Epithelial cell of prostate (primary cell): ENCODE data around the gene ETS1.

ENCODE experiments used
- DNase-seq: peaks from one replicate; pipeline ENCODE4 v3.0.0-alpha.2; 2011; ENCODE audit warnings: low read depth, low spot score
- H3K27ac ChIP-seq: fragments of 450-650 bp; 2 replicates; pipeline ENCODE4 v1.5.1; 2017; ENCODE audit warnings: mild to moderate bottlenecking

Gene ETS1

DNA sequence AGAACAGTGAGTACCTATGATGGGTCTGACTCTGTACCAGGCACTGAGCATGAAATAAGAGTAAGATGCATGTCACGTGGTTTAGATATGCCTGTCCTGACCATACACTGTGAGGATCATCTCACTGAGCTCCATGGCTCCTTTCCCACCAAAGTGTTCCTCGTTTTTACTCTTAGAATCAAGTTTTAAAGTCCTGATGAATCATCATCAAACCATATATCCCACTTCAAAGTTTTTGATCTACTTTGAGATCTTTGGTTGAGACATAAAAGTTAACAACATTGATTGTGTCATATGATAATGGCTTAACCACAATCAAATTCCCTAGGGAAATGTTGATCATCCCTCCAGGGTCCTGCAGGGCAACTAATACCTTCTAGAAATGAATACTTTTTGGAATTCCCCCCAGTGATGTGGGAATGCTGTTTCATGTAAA lies 12.8 kb downstream of the ETS1 start:
- no peak overlapping the region for H3K27ac ChIP-seq
- no peak for DNase-seq

GRCh38 chr11:128573638-128574037 lies 13.7 kb downstream of the ETS1 start:
- no peak for DNase-seq
- H3K27ac ChIP-seq = no peak overlapping the region

DNA sequence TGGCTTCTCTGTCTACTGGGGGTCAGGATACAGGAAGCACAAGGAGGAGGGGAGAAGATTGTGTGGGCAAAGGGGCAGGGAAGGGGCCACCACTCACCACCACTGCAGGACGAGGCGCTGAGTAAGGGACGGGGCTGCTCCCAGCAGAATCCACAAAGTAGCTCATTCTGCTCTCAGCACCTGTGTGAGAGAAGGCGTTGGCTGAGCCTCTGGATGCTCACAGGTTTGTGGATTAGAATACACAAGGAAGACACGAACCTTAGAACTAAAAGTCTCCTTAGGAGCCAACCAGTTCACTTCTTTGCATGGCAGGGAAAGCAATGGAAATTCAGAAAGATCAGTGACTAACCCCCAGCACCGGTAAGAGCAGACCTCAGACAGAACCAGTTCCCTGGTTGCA lies 14.4 kb downstream of the ETS1 start:
- DNase-seq = no peak
- H3K27ac ChIP-seq = no peak overlapping the region

DNA sequence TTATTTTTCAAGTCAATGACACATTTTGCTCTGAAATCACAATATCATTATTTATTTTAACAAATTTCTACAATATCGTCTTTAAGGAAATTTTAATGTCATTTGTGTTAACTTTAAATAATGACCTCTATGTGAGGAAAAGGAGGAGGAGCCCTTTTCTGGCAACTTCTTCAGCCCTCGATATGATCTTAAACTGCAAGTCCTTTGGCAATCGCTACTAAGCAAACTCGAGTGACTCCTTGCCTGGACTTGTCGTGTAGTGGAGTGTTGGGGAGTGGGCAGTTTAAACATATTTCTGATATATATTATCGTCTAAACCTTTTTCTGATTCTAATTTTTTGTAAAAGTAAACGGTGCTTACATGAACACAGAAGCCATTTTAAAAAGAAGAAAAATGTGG lies 16.7 kb downstream of the ETS1 start:
- no peak for DNase-seq
- H3K27ac ChIP-seq = no peak overlapping the region

- H3K27ac ChIP-seq = no peak overlapping the region
- no peak for DNase-seq
These were observed 18.1 kb downstream of the ETS1 start for GRCh38 chr11:128569291-128569690.

GRCh38 chr11:128568166-128568778 lies 19.1 kb downstream of the ETS1 start:
- DNase-seq = no peak
- H3K27ac ChIP-seq = no peak overlapping the region

DNA sequence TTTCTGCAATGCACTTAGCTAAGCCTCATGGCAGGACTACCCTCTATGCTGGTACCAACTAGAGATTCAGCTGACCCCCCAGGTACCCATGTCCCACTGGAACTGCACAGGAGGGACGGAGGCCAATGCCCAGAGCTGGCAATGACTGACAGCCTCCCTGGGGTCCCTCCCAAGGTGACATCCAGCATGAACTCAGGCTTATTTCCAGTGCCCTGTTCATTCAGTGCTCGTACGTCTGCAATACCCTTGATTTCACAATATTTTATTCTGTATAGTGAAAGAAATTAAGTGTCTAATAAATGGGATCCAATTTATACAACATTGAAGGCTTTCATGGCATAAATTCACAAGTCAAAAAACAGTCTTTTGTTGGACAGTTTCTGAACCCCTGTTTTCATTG lies 20.2 kb downstream of the ETS1 start:
- DNase-seq = no peak
- no peak overlapping the region for H3K27ac ChIP-seq

- no peak for DNase-seq
- H3K27ac ChIP-seq = no peak overlapping the region
These were observed 21.5 kb downstream of the ETS1 start for GRCh38 chr11:128565881-128566280.

GRCh38 chr11:128564642-128565245 lies 22.6 kb downstream of the ETS1 start:
- no peak overlapping the region for H3K27ac ChIP-seq
- no peak for DNase-seq

DNA sequence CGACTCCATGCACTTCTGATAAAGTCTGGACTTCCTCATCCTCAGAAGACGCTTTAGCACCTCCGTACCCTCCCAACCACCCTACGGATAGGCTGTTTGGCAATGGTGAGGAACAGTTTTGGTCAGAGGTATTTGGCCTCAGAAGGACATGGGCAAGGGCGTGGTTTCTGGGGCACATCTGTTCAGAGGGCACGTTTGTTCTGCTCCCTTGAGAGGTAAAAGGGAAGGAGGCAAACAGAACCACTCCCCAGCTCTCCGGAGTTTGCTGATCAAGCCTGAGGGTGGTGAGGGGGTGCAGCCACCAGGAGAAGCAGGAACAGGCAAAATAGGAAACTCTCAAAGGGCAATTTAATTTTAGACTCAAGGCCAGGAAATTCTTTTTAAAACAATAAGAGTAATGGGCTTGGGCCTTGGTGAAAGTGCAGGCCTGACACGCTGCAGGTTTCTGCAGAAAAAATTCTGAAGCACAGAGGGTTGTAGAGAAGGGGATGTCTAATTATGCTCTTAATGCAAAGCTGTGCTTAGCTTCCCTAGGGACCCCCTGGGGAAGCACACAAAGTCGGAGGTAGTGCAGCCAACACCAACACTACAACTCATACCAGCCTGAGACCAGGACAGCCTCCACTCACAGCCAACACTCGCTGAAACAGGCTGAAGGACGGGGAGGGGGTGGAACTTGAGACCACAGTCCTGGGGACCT lies 23.3 kb downstream of the ETS1 start:
- no peak for DNase-seq
- H3K27ac ChIP-seq = no peak overlapping the region

- DNase-seq = no peak
- H3K27ac ChIP-seq = no peak overlapping the region
These were observed 24.1 kb downstream of the ETS1 start for GRCh38 chr11:128563308-128563707.

DNA sequence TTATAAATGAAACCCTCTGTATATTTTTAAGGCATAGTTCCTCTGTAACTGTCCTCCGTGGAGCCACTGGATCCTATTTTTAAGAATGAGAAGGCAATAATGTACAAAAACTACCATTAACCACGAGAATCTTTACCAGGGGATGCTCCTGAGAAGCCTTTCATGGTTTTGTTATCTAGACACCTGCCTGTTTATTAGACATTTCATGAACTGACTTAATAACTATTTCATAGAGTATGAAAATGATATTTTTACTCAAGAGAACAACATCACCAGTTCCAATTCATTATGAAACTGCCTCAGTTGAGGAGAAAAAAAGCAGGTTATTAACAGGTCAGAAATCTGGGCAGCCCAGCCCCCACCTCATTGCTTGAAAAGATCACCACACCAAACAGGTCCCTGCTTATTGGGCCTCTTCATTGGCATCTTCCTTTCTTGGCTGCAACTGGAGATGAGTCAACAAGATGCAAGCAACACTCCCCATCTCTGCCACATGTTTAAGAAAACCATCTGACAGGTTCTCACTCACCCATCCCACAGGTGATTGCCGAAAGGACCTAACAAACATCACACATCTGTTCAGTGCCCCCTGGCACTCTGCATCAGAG lies 27.8 kb downstream of the ETS1 start:
- H3K27ac ChIP-seq = no peak overlapping the region
- DNase-seq = no peak

- DNase-seq = no peak
- H3K27ac ChIP-seq = no peak overlapping the region
These were observed 31.8 kb downstream of the ETS1 start for GRCh38 chr11:128555606-128556005.

DNA sequence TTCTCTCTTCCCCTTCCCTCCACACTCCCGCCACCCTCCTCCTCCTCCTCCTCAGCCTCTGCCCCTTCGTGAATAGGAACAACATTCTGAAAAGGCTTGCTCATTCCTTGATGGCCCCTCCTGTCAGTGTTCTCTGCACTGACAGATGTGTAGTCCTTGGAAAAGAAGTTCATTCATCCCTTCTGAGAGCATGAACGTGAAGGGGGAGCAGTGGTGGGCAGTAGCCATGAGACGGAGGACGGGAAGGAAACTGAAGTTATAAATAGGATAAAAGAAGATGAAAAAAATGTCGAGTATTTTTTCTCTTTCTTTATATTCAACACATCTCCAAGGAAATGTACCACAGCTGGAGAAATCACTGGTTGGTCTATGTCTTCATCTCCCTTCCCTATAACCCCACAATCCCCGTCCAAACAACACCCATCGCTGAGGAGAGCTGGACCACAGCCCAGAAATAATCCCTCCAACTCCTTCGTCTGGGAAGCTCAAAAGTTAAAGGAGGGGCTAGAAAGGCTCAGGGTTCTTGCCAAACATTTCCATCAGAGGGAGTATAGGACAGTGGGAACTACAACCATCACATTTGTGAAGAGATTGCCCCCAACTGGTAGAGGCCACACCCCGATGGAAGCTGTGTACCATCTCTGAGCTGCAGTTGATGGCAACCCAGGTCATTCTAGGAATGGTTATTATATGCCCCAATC lies 33.5 kb downstream of the ETS1 start:
- H3K27ac ChIP-seq = no peak overlapping the region
- DNase-seq = no peak

DNA sequence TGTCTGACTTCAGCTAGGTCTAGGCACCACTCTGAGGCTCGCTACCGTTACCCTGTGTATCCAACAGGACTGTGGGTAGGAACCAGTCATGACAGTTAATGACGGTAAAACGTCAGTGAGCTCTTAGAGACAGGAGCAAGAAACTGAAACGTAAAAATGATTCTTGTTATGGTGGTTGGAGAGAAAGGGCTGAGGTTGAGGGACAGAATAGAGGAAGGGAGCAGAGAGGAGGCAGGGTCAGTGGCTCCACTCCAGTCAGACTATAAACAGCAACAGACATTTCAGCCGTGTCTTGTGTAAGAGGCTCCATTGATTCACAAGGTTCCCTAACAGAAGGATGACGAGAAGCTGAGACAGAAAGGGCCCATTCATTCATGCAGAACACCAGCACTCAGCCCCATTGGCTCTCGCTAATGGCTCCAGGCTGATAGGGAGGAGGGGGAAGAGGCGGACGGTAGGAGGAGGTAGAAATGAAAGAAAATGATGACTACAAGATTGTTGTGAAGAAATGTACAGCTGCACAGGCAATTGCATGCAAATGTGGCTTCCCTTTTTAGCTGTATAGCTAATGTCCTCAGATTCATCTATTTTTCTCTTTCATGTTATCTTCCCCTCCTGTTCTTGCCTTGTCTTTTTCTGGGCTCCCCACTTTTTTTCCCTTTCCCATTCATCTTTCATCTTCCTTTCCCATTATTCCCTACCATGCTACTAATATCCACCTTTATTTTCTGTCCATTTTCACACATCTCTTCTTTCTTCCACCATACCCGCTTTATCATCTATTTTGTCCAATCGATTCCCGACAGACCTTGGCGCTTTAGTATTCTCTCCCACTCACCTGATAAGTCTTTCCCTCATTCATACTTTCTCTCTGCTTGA lies 34.3 kb downstream of the ETS1 start:
- DNase-seq = peak; percentile 22
- peak overlapping the region; percentile 19 for H3K27ac ChIP-seq

GRCh38 chr11:128551611-128552335 lies 35.6 kb downstream of the ETS1 start:
- no peak overlapping the region for H3K27ac ChIP-seq
- no peak for DNase-seq

GRCh38 chr11:128551058-128551457 lies 36.3 kb downstream of the ETS1 start:
- DNase-seq = no peak
- H3K27ac ChIP-seq = no peak overlapping the region

DNA sequence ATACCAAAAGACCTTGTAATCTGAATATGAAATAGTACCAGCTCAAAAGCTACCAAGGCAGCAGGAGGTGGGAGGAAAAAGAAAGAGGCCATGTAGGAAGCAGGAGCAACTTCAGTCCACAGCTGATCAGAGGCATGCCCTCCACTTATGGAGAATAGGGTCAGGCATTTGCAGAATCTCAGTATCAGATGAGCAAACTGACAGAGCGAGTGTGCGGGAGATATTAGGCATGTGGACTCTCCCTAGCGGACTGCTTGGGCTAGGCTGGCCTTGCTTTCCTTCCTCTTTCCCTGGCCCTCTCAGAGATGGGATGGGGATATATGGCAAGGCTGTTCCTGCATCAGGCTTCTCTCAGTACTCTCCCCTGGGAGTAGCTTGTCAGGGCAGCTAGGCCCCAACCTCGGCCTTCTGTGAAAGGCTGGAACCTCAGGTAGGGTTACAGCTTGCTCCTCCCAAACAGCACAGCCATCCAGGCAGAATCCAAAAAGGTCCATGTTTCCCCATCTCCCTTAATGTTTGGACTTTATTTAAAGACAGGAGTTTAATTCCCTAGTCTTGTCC lies 37.0 kb downstream of the ETS1 start:
- H3K27ac ChIP-seq = no peak overlapping the region
- DNase-seq = no peak
